Small intestine (tissue), 7 donors: ENCODE results near the gene NCAN. TPM values are rescaled to one million over a fixed set of nuclear protein-coding genes. Genes with fewer than 3 reads are reported as not detected.

Source experiments
- DNase-seq, 2 donors: peaks; one replicate each; pipeline versions ENCODE4 v3.0.0 to v3.0.0-alpha.2; 2013
- FAIRE-seq: peaks from 2 replicates; lab custom pipeline; 2012; peaks lifted over from hg19 to GRCh38; lab: Jason Lieb, UNC
- H3K27ac ChIP-seq, 3 donors: one replicate each; pipeline ENCODE4 v1.5.1; 2013; ENCODE audit warnings: low read length in 2 of 3, mild to moderate bottlenecking in 2 of 3, control low read depth in 1 of 3, inconsistent platforms in 1 of 3, low read depth in 1 of 3, moderate library complexity in 1 of 3
- H3K27me3 ChIP-seq, 3 donors: one replicate each; pipeline ENCODE4 v1.6.1; 2013; ENCODE audit warnings: low read length in 3 of 3, inconsistent platforms in 1 of 3; ENCODE audit not compliant: control insufficient read depth in 3 of 3, insufficient read depth in 3 of 3
- H3K36me3 ChIP-seq, 3 donors: one replicate each; pipeline ENCODE4 v1.6.1; 2013; ENCODE audit warnings: low read length in 3 of 3, inconsistent platforms in 1 of 3, low read depth in 1 of 3, mild to moderate bottlenecking in 1 of 3, moderate library complexity in 1 of 3; ENCODE audit not compliant: control insufficient read depth in 3 of 3, insufficient read depth in 2 of 3
- H3K4me1 ChIP-seq, 3 donors: one replicate each; pipeline ENCODE4 v1.6.1; 2013; ENCODE audit warnings: low read length in 2 of 3, inconsistent platforms in 1 of 3, low read depth in 1 of 3, mild to moderate bottlenecking in 1 of 3, moderate library complexity in 1 of 3; ENCODE audit not compliant: control insufficient read depth in 3 of 3, insufficient read depth in 2 of 3
- H3K4me3 ChIP-seq, 3 donors: one replicate each; pipeline ENCODE4 v1.5.1; 2013; ENCODE audit warnings: low read length in 3 of 3, control low read depth in 1 of 3, inconsistent platforms in 1 of 3, low read depth in 1 of 3, mild to moderate bottlenecking in 1 of 3, moderate library complexity in 1 of 3
- H3K9me3 ChIP-seq, 2 donors: one replicate each; pipeline ENCODE4 v1.6.1; 2013; ENCODE audit warnings: low read depth in 1 of 2, low read length in 1 of 2; ENCODE audit not compliant: control insufficient read depth in 2 of 2, insufficient read depth in 1 of 2
- WGBS, 3 donors: extraction: QIAGEN DNeasy Blood & Tissue Kit; methylation state at CpG; one replicate each; pipeline ENCODE4 v1.1.7; 2013; 5-methylcytosine and 5-hydroxymethylcytosine counted together
- polyA plus RNA-seq, 4 donors: library from polyadenylated mRNA; stranded (reverse) in 3 of 4; unstranded in 1 of 4; fragments of 200-250 nt in 3 of 4; fragments of 120-200 nt in 1 of 4; gene quantifications; one replicate each; pipeline versions ENCODE4 v1.2.1 to v1.2.3, GENCODE V29; 2013
- donor health status: healthy with polysubstance abuse.
- donor health status: control.
- donor health status: control.
- donor health status: Bipolar disorder and iron deficiency.
- donor health status: healthy.

Gene NCAN
- polyA plus RNA-seq, 4 donors, result 0.03 to 0.27 (median 0.16) TPM; not detected in 1

- peaks cover 0 to 65% (median 5%) of the 10 kb centered on the region in 3 donors for H3K27me3 ChIP-seq
- 81 to 91% (median 85%) methylated on average over 58 to 72 of the region's 72 CpGs for WGBS, 3 donors
Measured at GRCh38 chr19:19257836-19258588, 46.3 kb downstream of the NCAN start.

GRCh38 chr19:19258589-19259338, 47.0 kb downstream of the NCAN start:
- DNase-seq (no peak), FAIRE-seq (no peak)
- Histone ChIP-seq H3K36me3 (peaks cover 0 to 3% (median 2%) of the 10 kb centered on the region in 3 donors), H3K27ac (no peak overlapping the region), H3K4me1 (no peaks in the 10 kb centered on the region), H3K9me3 (peaks cover 0 to 4% of the 10 kb centered on the region in 2 donors), H3K27me3 (peaks cover 0 to 71% (median 5%) of the 10 kb centered on the region in 3 donors), H3K4me3 (no peak overlapping the region)
- WGBS, 3 donors, result 91 to 95% (median 93%) methylated on average over 33 to 41 of the region's 41 CpGs

More at GRCh38 chr19:19257836-19258588, 46.3 kb downstream of the NCAN start:
- Histone ChIP-seq H3K9me3 (peaks cover 0 to 4% of the 10 kb centered on the region in 2 donors), H3K4me1 (no peaks in the 10 kb centered on the region), H3K27ac (no peak overlapping the region), H3K36me3 (peaks cover 0 to 2% (median 2%) of the 10 kb centered on the region in 3 donors), H3K4me3 (no peak overlapping the region)
- FAIRE-seq (no peak), DNase-seq (no peak)

- Histone ChIP-seq H3K27ac (no peak overlapping the region), H3K4me3 (no peak overlapping the region), H3K36me3 (peaks cover 0 to 12% (median 2%) of the 10 kb centered on the region in 3 donors), H3K9me3 (peaks cover 0 to 4% of the 10 kb centered on the region in 2 donors), H3K4me1 (no peaks in the 10 kb centered on the region), H3K27me3 (peaks cover 0 to 69% (median 5%) of the 10 kb centered on the region in 3 donors)
- DNase-seq (peak in 1 of 2 donors; percentile 80), FAIRE-seq (no peak)
- WGBS, 3 donors, result 67 to 82% (median 69%) methylated on average over 2 of the region's 2 CpGs
Measured at GRCh38 chr19:19259741-19260140, 48.0 kb downstream of the NCAN start.

GRCh38 chr19:19260417-19261214, 48.9 kb downstream of the NCAN start:
- WGBS, 3 donors, result 56 to 63% (median 62%) methylated on average over 36 of the region's 36 CpGs
- no peak for DNase-seq
- H3K27me3 ChIP-seq, result peaks cover 0 to 66% (median 5%) of the 10 kb centered on the region in 3 donors
- peaks cover 0 to 16% (median 2%) of the 10 kb centered on the region in 3 donors for H3K36me3 ChIP-seq
- no peak overlapping the region for H3K27ac ChIP-seq
- H3K4me1 ChIP-seq, result no peaks in the 10 kb centered on the region
- peaks cover 0 to 4% of the 10 kb centered on the region in 2 donors for H3K9me3 ChIP-seq
- no peak overlapping the region for H3K4me3 ChIP-seq
- FAIRE-seq, result no peak

GRCh38 chr19:19261350-19262189, 49.8 kb downstream of the NCAN start:
- no peak for DNase-seq
- H3K4me1 ChIP-seq, result no peaks in the 10 kb centered on the region
- 2 to 6% (median 2%) methylated on average over 35 to 52 of the region's 52 CpGs for WGBS, 3 donors
- no peak overlapping the region for H3K4me3 ChIP-seq
- peaks cover 0 to 4% of the 10 kb centered on the region in 2 donors for H3K9me3 ChIP-seq
- no peak overlapping the region for H3K27ac ChIP-seq
- FAIRE-seq, result no peak
- peaks cover 0 to 25% (median 4%) of the 10 kb centered on the region in 3 donors for H3K36me3 ChIP-seq
- H3K27me3 ChIP-seq, result peaks cover 0 to 57% (median 5%) of the 10 kb centered on the region in 3 donors

- no peak for DNase-seq
- WGBS, 3 donors, result 5 to 7% (median 6%) methylated on average over 28 to 31 of the region's 31 CpGs
- H3K4me3 ChIP-seq, result no peak overlapping the region
- no peak overlapping the region for H3K27ac ChIP-seq
- peaks cover 0 to 4% of the 10 kb centered on the region in 2 donors for H3K9me3 ChIP-seq
- H3K27me3 ChIP-seq, result peaks cover 0 to 49% (median 5%) of the 10 kb centered on the region in 3 donors
- H3K36me3 ChIP-seq, result peaks cover 0 to 31% (median 4%) of the 10 kb centered on the region in 3 donors
- FAIRE-seq, result no peak
- H3K4me1 ChIP-seq, result no peaks in the 10 kb centered on the region
Measured at GRCh38 chr19:19262190-19263057, 50.7 kb downstream of the NCAN start.
